ENCODE data around the gene L1CAM. TPM values are rescaled to one million over a fixed set of nuclear protein-coding genes. Genes with fewer than 3 reads are reported as not detected.

The L1CAM gene
- polyA plus RNA-seq, 1 of the 3 experiments (the other 2 are of a cell fraction), result 1.9 TPM

GRCh38 chrX:153854702-153855101 lies 31.3 kb downstream of the L1CAM start:
- 50% methylated on average over 8 of the region's 9 CpGs for WGBS (ENCODE audit: low lambda C conversion rate)
- Histone ChIP-seq H4K20me1 (ENCODE audit: insufficient read depth) (no peaks in the 10 kb centered on the region), H3K9ac (no peak overlapping the region), H3K9me3 (no peaks in the 10 kb centered on the region), H3K4me1 (ENCODE audit: control insufficient read depth in 1 of 2, insufficient read depth in 2 of 2, low read depth in 1 of 2, low read length in 1 of 2) (no peaks in the 10 kb centered on the region), H3K4me3 (ENCODE audit: low read depth in 2 of 2, low read length in 1 of 2) (no peak overlapping the region), H3K27ac (ENCODE audit: low read depth in 2 of 2, low read length in 1 of 2) (no peak overlapping the region), H3K9me2 (no peaks in the 10 kb centered on the region), H3K79me2 (ENCODE audit: insufficient read depth) (no peaks in the 10 kb centered on the region), H3K27me3 (ENCODE audit: insufficient read depth) (peaks cover 56% of the 10 kb centered on the region), H3K4me2 (no peak overlapping the region), H2AFZ (ENCODE audit: low read depth) (no peak overlapping the region), H3K36me3 (replicated peaks in 1 of 2; ENCODE audit: control insufficient read depth in 1 of 2, insufficient read depth in 2 of 2, low read length in 1 of 2) (no peaks in the 10 kb centered on the region), H3F3A (replicated peaks; ENCODE audit: insufficient read depth) (no peaks in the 10 kb centered on the region)
- CTCF ChIA-PET, result no interaction called here
- no peak for TF ChIP-seq GATA2 (CRISPR knock-in tag; IDR thresholded peaks at IDR 0.05)
- no peak for TF ChIP-seq ELF1 (IDR thresholded peaks at IDR 0.05)
- no peak for TF ChIP-seq POLR2AphosphoS5 (IDR thresholded peaks at IDR 0.05; ENCODE audit: low read depth, low read length)
- no peak for TF ChIP-seq FOXJ3 (CRISPR knock-in tag; IDR thresholded peaks at IDR 0.05)
- TF ChIP-seq, protein P1, sequence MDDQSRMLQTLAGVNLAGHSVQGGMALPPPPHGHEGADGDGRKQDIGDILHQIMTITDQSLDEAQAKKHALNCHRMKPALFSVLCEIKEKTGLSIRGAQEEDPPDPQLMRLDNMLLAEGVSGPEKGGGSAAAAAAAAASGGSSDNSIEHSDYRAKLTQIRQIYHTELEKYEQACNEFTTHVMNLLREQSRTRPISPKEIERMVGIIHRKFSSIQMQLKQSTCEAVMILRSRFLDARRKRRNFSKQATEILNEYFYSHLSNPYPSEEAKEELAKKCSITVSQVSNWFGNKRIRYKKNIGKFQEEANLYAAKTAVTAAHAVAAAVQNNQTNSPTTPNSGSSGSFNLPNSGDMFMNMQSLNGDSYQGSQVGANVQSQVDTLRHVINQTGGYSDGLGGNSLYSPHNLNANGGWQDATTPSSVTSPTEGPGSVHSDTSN (IDR thresholded peaks at IDR 0.05), result no peak
- no peak for TF ChIP-seq FOSL2 (IDR thresholded peaks at IDR 0.05; ENCODE audit: borderline replicate concordance, low read depth)
- TF ChIP-seq RAD21 (IDR thresholded peaks at IDR 0.05; ENCODE audit: low read length), result no peak
- TF ChIP-seq YY1 (IDR thresholded peaks at IDR 0.05; ENCODE audit: low read depth), result no peak
- POLR2A ChIA-PET, result no interaction called here
- DNase-seq, result no peak

DNA sequence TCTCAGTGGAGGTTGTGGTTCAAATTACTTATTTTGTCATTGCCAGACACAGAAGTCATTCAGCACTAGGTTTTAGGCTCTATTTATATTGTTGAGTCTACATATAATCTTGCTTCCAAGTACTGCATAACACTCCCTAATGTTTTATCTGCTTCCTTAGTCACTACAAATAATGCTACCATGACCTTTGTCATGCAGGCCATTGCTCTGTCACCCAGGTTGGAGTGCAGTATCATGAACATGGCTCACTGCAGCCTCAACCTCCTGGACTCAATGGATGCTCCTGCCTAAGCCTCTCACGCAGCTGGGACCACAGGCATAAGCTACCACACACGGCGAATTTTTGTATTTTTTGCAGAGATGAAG lies 32.1 kb downstream of the L1CAM start:
- no peak for DNase-seq
- H3K4me3 ChIP-seq (ENCODE audit: low read depth in 2 of 2, low read length in 1 of 2), result no peak overlapping the region
- H3K79me2 ChIP-seq (ENCODE audit: insufficient read depth), result no peaks in the 10 kb centered on the region
- no peak overlapping the region for H3K9ac ChIP-seq
- no peaks in the 10 kb centered on the region for H4K20me1 ChIP-seq (ENCODE audit: insufficient read depth)
- H3K4me1 ChIP-seq (ENCODE audit: control insufficient read depth in 1 of 2, insufficient read depth in 2 of 2, low read depth in 1 of 2, low read length in 1 of 2), result no peaks in the 10 kb centered on the region
- ChIA-PET POLR2A (no interaction called here), CTCF (no interaction called here)
- no peak overlapping the region for H3K4me2 ChIP-seq
- no peak for TF ChIP-seq SMC3 (IDR thresholded peaks at IDR 0.05; ENCODE audit: low read depth, low read length)
- H3K36me3 ChIP-seq (replicated peaks in 1 of 2; ENCODE audit: control insufficient read depth in 1 of 2, insufficient read depth in 2 of 2, low read length in 1 of 2), result no peaks in the 10 kb centered on the region
- no peak overlapping the region for H3K27ac ChIP-seq (ENCODE audit: low read depth in 2 of 2, low read length in 1 of 2)
- 26% methylated on average over 3 of the region's 3 CpGs for WGBS (ENCODE audit: low lambda C conversion rate)
- peaks cover 49% of the 10 kb centered on the region for H3K27me3 ChIP-seq (ENCODE audit: insufficient read depth)
- H3F3A ChIP-seq (replicated peaks; ENCODE audit: insufficient read depth), result no peaks in the 10 kb centered on the region
- no peak overlapping the region for H2AFZ ChIP-seq (ENCODE audit: low read depth)
- H3K9me2 ChIP-seq, result no peaks in the 10 kb centered on the region
- H3K9me3 ChIP-seq, result no peaks in the 10 kb centered on the region

- H3K9me3 ChIP-seq, result no peaks in the 10 kb centered on the region
- no peak overlapping the region for H3K27ac ChIP-seq (ENCODE audit: low read depth in 2 of 2, low read length in 1 of 2)
- H3K4me1 ChIP-seq (ENCODE audit: control insufficient read depth in 1 of 2, insufficient read depth in 2 of 2, low read depth in 1 of 2, low read length in 1 of 2), result no peaks in the 10 kb centered on the region
- ChIA-PET CTCF (no interaction called here), POLR2A (no interaction called here)
- H3K27me3 ChIP-seq (ENCODE audit: insufficient read depth), result peaks cover 45% of the 10 kb centered on the region
- no peak for TF ChIP-seq SIN3A (IDR thresholded peaks at IDR 0.05; ENCODE audit: borderline replicate concordance, low read depth, low read length)
- TF ChIP-seq NFIC (IDR thresholded peaks at IDR 0.05; ENCODE audit: borderline replicate concordance), result no peak
- TF ChIP-seq, protein P1 (IDR thresholded peaks at IDR 0.05), result no peak
- TF ChIP-seq, protein P2, sequence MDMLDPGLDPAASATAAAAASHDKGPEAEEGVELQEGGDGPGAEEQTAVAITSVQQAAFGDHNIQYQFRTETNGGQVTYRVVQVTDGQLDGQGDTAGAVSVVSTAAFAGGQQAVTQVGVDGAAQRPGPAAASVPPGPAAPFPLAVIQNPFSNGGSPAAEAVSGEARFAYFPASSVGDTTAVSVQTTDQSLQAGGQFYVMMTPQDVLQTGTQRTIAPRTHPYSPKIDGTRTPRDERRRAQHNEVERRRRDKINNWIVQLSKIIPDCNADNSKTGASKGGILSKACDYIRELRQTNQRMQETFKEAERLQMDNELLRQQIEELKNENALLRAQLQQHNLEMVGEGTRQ (IDR thresholded peaks at IDR 0.05; ENCODE audit: borderline replicate concordance, low read depth, low read length), result no peak
- TF ChIP-seq ZBTB33 (IDR thresholded peaks at IDR 0.05; ENCODE audit: borderline replicate concordance, low read depth), result no peak
- no peak for TF ChIP-seq GATA2 (CRISPR knock-in tag; IDR thresholded peaks at IDR 0.05)
- no peak overlapping the region for H3K9ac ChIP-seq
- 11% methylated on average over 3 of the region's 3 CpGs for WGBS (ENCODE audit: low lambda C conversion rate)
- H3K79me2 ChIP-seq (ENCODE audit: insufficient read depth), result no peaks in the 10 kb centered on the region
- no peaks in the 10 kb centered on the region for H3K9me2 ChIP-seq
- H3K4me3 ChIP-seq (ENCODE audit: low read depth in 2 of 2, low read length in 1 of 2), result no peak overlapping the region
- H2AFZ ChIP-seq (ENCODE audit: low read depth), result no peak overlapping the region
- no peaks in the 10 kb centered on the region for H3K36me3 ChIP-seq (replicated peaks in 1 of 2; ENCODE audit: control insufficient read depth in 1 of 2, insufficient read depth in 2 of 2, low read length in 1 of 2)
- H3F3A ChIP-seq (replicated peaks; ENCODE audit: insufficient read depth), result no peaks in the 10 kb centered on the region
- H4K20me1 ChIP-seq (ENCODE audit: insufficient read depth), result no peaks in the 10 kb centered on the region
- no peak overlapping the region for H3K4me2 ChIP-seq
- no peak for DNase-seq
Measured at GRCh38 chrX:153853180-153853901, 32.6 kb downstream of the L1CAM start.

All from SK-N-SH (cell line).